ENCODE data around the gene CNIH3. TPM values are rescaled to one million over a fixed set of nuclear protein-coding genes. Genes with fewer than 3 reads are reported as not detected.
A peak's percentile ranks its signal among the peaks of the same experiment; 100 is the strongest.

CNIH3 gene
- total and polyA plus RNA-seq, 2 donors (not counting 1 experiment from before 2014, with no cell fraction given), result 3.7 to 28.1 TPM

GRCh38 chr1:224734261-224734935 is 118.3 kb downstream of the CNIH3 start:
- Histone ChIP-seq H3K27ac (ENCODE audit: insufficient read depth, low read length) (no peak overlapping the region), H3K27me3 (ENCODE audit: control insufficient read depth, insufficient read depth, low read length) (no peaks in the 10 kb centered on the region), H3K79me2 (ENCODE audit: control insufficient read depth, insufficient read depth, low read length) (no peaks in the 10 kb centered on the region), H2AFZ (ENCODE audit: low read length) (no peak overlapping the region), H3K9me3 (ENCODE audit: control insufficient read depth, insufficient read depth, low read depth, low read length) (no peaks in the 10 kb centered on the region), H3K36me3 (ENCODE audit: control insufficient read depth, insufficient read depth, low read length) (no peaks in the 10 kb centered on the region), H3K9ac (ENCODE audit: insufficient read depth, low read length) (no peak overlapping the region), H3K4me2 (ENCODE audit: extremely low read depth, insufficient read depth, low read length) (no peak overlapping the region), H3K4me1 (ENCODE audit: control insufficient read depth, extremely low read depth, insufficient read depth, low read length) (peaks cover 9% of the 10 kb centered on the region), H4K20me1 (ENCODE audit: control insufficient read depth, extremely low read depth, insufficient read depth, low read length) (no peaks in the 10 kb centered on the region), H3K4me3 (replicated peaks in 1 of 4; ENCODE audit: control extremely low read depth in 1 of 4, insufficient read depth in 1 of 4, low read depth in 3 of 4, low read length in 4 of 4) (no peak overlapping the region)
- no peak for DNase-seq (ENCODE audit: low read depth in 2 of 2)
- TF ChIP-seq, protein P1, sequence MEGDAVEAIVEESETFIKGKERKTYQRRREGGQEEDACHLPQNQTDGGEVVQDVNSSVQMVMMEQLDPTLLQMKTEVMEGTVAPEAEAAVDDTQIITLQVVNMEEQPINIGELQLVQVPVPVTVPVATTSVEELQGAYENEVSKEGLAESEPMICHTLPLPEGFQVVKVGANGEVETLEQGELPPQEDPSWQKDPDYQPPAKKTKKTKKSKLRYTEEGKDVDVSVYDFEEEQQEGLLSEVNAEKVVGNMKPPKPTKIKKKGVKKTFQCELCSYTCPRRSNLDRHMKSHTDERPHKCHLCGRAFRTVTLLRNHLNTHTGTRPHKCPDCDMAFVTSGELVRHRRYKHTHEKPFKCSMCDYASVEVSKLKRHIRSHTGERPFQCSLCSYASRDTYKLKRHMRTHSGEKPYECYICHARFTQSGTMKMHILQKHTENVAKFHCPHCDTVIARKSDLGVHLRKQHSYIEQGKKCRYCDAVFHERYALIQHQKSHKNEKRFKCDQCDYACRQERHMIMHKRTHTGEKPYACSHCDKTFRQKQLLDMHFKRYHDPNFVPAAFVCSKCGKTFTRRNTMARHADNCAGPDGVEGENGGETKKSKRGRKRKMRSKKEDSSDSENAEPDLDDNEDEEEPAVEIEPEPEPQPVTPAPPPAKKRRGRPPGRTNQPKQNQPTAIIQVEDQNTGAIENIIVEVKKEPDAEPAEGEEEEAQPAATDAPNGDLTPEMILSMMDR (conservative IDR thresholded peaks at IDR 0.05 in 1 of 2, IDR thresholded peaks at IDR 0.05 in 1 of 2; ENCODE audit: low read depth in 1 of 2, low read length in 2 of 2), result peak in 1 of 2 donors; percentile 2
- no peak for TF ChIP-seq EZH2 (IDR thresholded peaks at IDR 0.05; ENCODE audit: low read length, missing control alignments)

DNA sequence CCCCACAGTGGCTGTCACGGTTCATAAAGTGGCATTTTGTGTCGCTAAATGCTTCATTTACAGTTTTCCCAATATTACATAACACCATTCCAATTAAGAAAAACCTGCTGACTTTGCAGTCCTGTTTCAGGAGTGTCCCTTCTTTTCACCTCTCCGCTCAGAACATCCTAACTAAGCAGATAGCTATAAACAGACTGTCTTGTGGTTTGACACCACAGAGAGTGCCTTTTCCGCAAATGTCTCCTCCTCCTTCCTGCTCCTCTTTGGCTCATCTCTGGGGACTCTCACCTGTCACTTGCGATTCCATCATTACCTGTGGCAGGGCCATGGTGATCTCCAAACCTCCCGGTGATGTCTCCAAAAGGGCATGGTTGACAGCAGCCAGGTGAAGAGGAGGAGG is 119.0 kb downstream of the CNIH3 start:
- H3K79me2 ChIP-seq (ENCODE audit: control insufficient read depth, insufficient read depth, low read length), result no peaks in the 10 kb centered on the region
- H3K27me3 ChIP-seq (ENCODE audit: control insufficient read depth, insufficient read depth, low read length), result no peaks in the 10 kb centered on the region
- no peak overlapping the region for H3K4me2 ChIP-seq (ENCODE audit: extremely low read depth, insufficient read depth, low read length)
- no peak overlapping the region for H2AFZ ChIP-seq (ENCODE audit: low read length)
- no peaks in the 10 kb centered on the region for H4K20me1 ChIP-seq (ENCODE audit: control insufficient read depth, extremely low read depth, insufficient read depth, low read length)
- H3K9ac ChIP-seq (ENCODE audit: insufficient read depth, low read length), result no peak overlapping the region
- no peak overlapping the region for H3K4me3 ChIP-seq (replicated peaks in 1 of 4; ENCODE audit: control extremely low read depth in 1 of 4, insufficient read depth in 1 of 4, low read depth in 3 of 4, low read length in 4 of 4)
- H3K4me1 ChIP-seq (ENCODE audit: control insufficient read depth, extremely low read depth, insufficient read depth, low read length), result peaks cover 9% of the 10 kb centered on the region
- peaks cover 2% of the 10 kb centered on the region for H3K36me3 ChIP-seq (ENCODE audit: control insufficient read depth, insufficient read depth, low read length)
- no peak for TF ChIP-seq EZH2 (IDR thresholded peaks at IDR 0.05; ENCODE audit: low read length, missing control alignments)
- TF ChIP-seq, protein P1 (conservative IDR thresholded peaks at IDR 0.05 in 1 of 2, IDR thresholded peaks at IDR 0.05 in 1 of 2; ENCODE audit: low read depth in 1 of 2, low read length in 2 of 2), result no peak
- H3K27ac ChIP-seq (ENCODE audit: insufficient read depth, low read length), result no peak overlapping the region
- no peak for DNase-seq (ENCODE audit: low read depth in 2 of 2)
- no peaks in the 10 kb centered on the region for H3K9me3 ChIP-seq (ENCODE audit: control insufficient read depth, insufficient read depth, low read depth, low read length)

DNA sequence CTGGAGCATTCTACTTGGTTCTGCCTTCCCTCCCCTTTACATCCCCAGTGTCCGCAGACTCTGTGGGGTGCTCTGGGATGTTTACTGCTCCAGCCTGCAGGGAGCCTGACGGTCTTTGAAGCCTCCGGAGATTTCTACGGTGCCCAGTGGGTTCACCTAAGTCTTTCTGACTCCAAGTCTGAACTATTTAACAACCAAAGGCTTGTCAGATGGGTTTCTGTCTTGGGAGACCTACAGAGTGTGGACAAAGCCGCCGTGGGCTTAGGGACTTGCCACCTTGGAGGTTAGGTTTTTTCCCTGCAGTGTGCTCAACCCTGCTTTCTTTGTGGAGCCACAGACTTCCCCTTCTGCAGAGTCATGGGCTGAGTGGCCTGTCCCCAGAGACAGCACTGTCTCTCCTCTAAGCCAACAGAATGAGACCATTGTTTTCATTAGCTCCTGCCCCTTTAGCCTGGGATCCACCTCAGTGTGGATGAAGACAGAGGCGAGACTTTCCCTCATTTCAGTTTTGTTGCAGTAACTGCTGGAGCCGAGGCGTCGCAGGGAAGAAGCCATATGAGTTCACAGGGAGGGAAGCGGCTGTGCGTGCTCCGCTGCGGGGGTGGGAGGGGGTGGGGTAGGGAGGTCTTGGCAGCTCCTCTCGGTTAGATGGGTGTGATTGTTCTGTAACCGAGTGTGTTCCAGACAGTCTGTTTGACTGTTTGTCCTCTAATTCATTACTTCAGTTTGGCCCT is 120.7 kb downstream of the CNIH3 start:
- Histone ChIP-seq H3K4me1 (ENCODE audit: control insufficient read depth, extremely low read depth, insufficient read depth, low read length) (peaks cover 9% of the 10 kb centered on the region), H4K20me1 (ENCODE audit: control insufficient read depth, extremely low read depth, insufficient read depth, low read length) (no peaks in the 10 kb centered on the region)

More for the DNA sequence above, 120.7 kb downstream of the CNIH3 start:
- Histone ChIP-seq H3K36me3 (ENCODE audit: control insufficient read depth, insufficient read depth, low read length) (peaks cover 2% of the 10 kb centered on the region), H3K4me3 (replicated peaks in 1 of 4; ENCODE audit: control extremely low read depth in 1 of 4, insufficient read depth in 1 of 4, low read depth in 3 of 4, low read length in 4 of 4) (no peak overlapping the region), H2AFZ (ENCODE audit: low read length) (peak overlapping the region; percentile 48), H3K27ac (ENCODE audit: insufficient read depth, low read length) (no peak overlapping the region), H3K9ac (ENCODE audit: insufficient read depth, low read length) (no peak overlapping the region), H3K27me3 (ENCODE audit: control insufficient read depth, insufficient read depth, low read length) (no peaks in the 10 kb centered on the region), H3K4me2 (ENCODE audit: extremely low read depth, insufficient read depth, low read length) (peak overlapping the region; percentile 40), H3K9me3 (ENCODE audit: control insufficient read depth, insufficient read depth, low read depth, low read length) (no peaks in the 10 kb centered on the region), H3K79me2 (ENCODE audit: control insufficient read depth, insufficient read depth, low read length) (no peaks in the 10 kb centered on the region)
- peak; percentile 63 to 75 for DNase-seq (ENCODE audit: low read depth in 2 of 2)
- TF ChIP-seq EZH2 (IDR thresholded peaks at IDR 0.05; ENCODE audit: low read length, missing control alignments), result no peak
- TF ChIP-seq, protein P1 (conservative IDR thresholded peaks at IDR 0.05 in 1 of 2, IDR thresholded peaks at IDR 0.05 in 1 of 2; ENCODE audit: low read depth in 1 of 2, low read length in 2 of 2), result no peak

All from fibroblast of lung (primary cell).